CD4-positive, alpha-beta T cell treated with Interleukin-6 at 100 ng/mL for 8 hours (primary cell): ENCODE data around the gene S100A11.

Source experiments
- DNase-seq: peaks from one replicate; pipeline ENCODE4 v3.0.0-alpha.2; 2020; ENCODE audit warnings: mixed read lengths, low spot score

The S100A11 gene

GRCh38 chr1:152001631-152002584 lies 34.9 kb downstream of the S100A11 start:
- DNase-seq, result peak; percentile 73

GRCh38 chr1:152000964-152001630 lies 35.7 kb downstream of the S100A11 start:
- DNase-seq, result no peak

- no peak for DNase-seq
These were observed 38.0 kb downstream of the S100A11 start for GRCh38 chr1:151998611-151999362.

GRCh38 chr1:151997284-151997570 lies 39.6 kb downstream of the S100A11 start:
- DNase-seq, result no peak

- no peak for DNase-seq
These were observed 41.0 kb downstream of the S100A11 start for GRCh38 chr1:151995774-151996173.

GRCh38 chr1:151994956-151995355 lies 41.8 kb downstream of the S100A11 start:
- DNase-seq, result no peak

GRCh38 chr1:151993734-151994496 lies 42.9 kb downstream of the S100A11 start, which contains the start of gene S100A10:
Gene S100A10, minus strand, starts transcription at chr1:151993859. Its CDS starts 7,629 bp downstream, at chr1:151986230.
- peak; percentile 83 for DNase-seq

GRCh38 chr1:151993084-151993733 lies 43.6 kb downstream of the S100A11 start:
- DNase-seq, result peak; percentile 26

GRCh38 chr1:151992303-151993083 lies 44.3 kb downstream of the S100A11 start:
- peak; percentile 28 for DNase-seq

GRCh38 chr1:151991663-151992302 lies 45.0 kb downstream of the S100A11 start:
- DNase-seq, result no peak

- no peak for DNase-seq
These were observed 46.0 kb downstream of the S100A11 start for GRCh38 chr1:151990856-151991198.

GRCh38 chr1:151990058-151990855 lies 46.5 kb downstream of the S100A11 start:
- no peak for DNase-seq

- peak; percentile 42 for DNase-seq
These were observed 47.5 kb downstream of the S100A11 start for GRCh38 chr1:151989211-151989862.

- no peak for DNase-seq
These were observed 48.3 kb downstream of the S100A11 start for GRCh38 chr1:151988405-151988923.

- no peak for DNase-seq
These were observed 50.2 kb downstream of the S100A11 start for GRCh38 chr1:151986501-151987190.

GRCh38 chr1:151985768-151986167 lies 51.0 kb downstream of the S100A11 start:
- DNase-seq, result no peak

GRCh38 chr1:151985270-151985669 lies 51.5 kb downstream of the S100A11 start:
- no peak for DNase-seq
